ENCODE results near the gene LBH. TPM values are rescaled to one million over a fixed set of nuclear protein-coding genes. Genes with fewer than 3 reads are reported as not detected.

Gene LBH
- total RNA-seq, 1 donor from 2014 or later: 83.7 TPM

DNA sequence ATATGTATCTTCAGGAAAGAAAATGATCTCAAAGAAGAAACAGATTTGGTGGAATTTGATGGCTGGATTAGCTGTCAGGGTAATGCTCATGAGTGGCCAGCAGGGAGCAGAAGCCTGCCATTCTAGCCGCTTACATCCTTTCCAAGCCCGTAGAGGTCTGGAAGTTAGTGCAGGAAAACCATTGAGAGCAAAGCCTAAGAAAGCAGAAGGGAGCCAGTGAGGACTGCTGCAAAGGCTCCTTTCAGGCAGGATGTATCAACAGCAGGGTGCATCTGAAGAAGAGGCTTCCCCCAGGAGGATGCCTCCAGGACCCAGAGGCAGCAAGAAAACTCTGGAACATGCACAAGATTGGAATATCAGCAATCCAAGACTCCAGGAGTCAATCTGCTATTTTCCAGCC lies 22.9 kb upstream of the LBH start:
- no peak overlapping the region for H3K4me3 ChIP-seq (ENCODE audit: low read depth, low read length)
- peaks cover 3% of the 10 kb centered on the region for H3K27me3 ChIP-seq (ENCODE audit: control insufficient read depth, insufficient read depth, low read length)
- no peaks in the 10 kb centered on the region for H3K36me3 ChIP-seq (ENCODE audit: control insufficient read depth, insufficient read depth, low read length)
- TF ChIP-seq, protein P1, sequence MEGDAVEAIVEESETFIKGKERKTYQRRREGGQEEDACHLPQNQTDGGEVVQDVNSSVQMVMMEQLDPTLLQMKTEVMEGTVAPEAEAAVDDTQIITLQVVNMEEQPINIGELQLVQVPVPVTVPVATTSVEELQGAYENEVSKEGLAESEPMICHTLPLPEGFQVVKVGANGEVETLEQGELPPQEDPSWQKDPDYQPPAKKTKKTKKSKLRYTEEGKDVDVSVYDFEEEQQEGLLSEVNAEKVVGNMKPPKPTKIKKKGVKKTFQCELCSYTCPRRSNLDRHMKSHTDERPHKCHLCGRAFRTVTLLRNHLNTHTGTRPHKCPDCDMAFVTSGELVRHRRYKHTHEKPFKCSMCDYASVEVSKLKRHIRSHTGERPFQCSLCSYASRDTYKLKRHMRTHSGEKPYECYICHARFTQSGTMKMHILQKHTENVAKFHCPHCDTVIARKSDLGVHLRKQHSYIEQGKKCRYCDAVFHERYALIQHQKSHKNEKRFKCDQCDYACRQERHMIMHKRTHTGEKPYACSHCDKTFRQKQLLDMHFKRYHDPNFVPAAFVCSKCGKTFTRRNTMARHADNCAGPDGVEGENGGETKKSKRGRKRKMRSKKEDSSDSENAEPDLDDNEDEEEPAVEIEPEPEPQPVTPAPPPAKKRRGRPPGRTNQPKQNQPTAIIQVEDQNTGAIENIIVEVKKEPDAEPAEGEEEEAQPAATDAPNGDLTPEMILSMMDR (IDR thresholded peaks at IDR 0.05; ENCODE audit: insufficient read depth, low read length, poor library complexity, severe bottlenecking): peak; percentile 85
- no peak for DNase-seq (ENCODE audit: low read depth)

DNA sequence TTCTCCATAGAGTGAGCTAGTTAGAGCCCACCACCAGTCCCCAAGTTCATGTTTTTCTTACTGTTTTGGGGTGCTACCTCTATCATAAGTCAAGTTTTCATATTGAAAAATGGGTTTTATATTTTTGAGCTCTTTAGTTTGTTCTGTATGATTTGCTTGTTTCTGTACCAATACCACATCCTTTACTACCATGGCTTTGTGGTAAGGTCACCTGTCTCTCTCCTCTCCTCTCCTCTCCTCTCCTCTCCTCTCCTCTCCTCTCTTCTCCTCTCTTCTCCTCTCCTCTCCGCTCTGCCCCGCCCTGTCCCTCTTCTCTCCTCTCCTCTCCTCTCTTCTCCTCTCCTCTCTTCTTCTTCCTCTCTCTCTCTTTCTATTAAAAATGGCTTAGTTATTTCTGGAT lies 22.1 kb upstream of the LBH start:
- H3K27me3 ChIP-seq (ENCODE audit: control insufficient read depth, insufficient read depth, low read length): peaks cover 3% of the 10 kb centered on the region
- no peak overlapping the region for H3K4me3 ChIP-seq (ENCODE audit: low read depth, low read length)
- TF ChIP-seq, protein P1 (IDR thresholded peaks at IDR 0.05; ENCODE audit: insufficient read depth, low read length, poor library complexity, severe bottlenecking): no peak
- no peak for DNase-seq (ENCODE audit: low read depth)
- no peaks in the 10 kb centered on the region for H3K36me3 ChIP-seq (ENCODE audit: control insufficient read depth, insufficient read depth, low read length)

DNA sequence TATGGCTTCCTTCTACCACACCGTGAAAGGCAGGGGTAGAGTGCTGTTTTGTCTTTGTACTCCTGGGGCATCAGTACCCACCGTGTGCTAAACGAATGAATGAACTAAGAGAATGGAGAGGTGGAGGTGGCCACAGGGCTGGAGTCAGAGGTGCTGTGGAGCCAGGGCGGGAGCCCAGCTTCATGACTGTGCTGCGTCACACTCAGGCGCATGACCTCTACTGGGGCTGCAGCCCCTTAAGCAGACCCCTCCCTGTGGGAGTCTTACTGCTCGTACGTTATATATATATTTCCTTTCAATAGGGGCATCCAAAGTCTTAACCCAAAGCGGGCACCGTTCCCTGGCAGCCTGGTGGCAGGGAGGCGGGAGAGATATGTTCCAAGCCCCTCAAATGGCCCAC lies 18.0 kb upstream of the LBH start:
- no peak for DNase-seq (ENCODE audit: low read depth)
- Histone ChIP-seq H3K4me3 (ENCODE audit: low read depth, low read length) (no peak overlapping the region), H3K36me3 (ENCODE audit: control insufficient read depth, insufficient read depth, low read length) (no peaks in the 10 kb centered on the region), H3K27me3 (ENCODE audit: control insufficient read depth, insufficient read depth, low read length) (no peaks in the 10 kb centered on the region)
- TF ChIP-seq, protein P1 (IDR thresholded peaks at IDR 0.05; ENCODE audit: insufficient read depth, low read length, poor library complexity, severe bottlenecking): no peak

DNA sequence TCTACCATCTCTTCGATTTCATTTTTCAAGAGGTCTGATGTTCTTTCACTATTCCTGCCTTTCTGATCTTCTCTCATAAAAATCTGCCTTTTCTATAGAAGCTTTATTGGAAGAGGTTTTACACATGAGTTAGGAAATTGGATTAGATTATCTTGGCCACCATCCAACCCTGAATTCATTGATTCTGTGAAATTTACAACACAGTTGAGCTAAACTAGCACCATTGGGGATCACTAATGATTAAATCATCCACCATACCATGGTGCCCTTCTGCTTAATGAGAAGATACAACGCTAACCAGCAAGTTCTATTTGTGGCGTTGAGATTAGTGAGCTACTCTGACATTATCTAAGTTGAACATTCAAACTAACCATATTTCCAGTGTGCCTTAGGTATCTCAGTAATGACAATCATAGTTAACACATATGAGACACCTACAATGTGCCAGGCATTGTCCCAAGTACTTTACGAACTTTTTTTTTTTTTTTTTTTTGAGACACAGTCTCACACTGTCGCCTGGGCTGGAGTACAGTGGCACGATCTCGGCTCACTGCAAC lies 17.3 kb upstream of the LBH start:
- no peaks in the 10 kb centered on the region for H3K27me3 ChIP-seq (ENCODE audit: control insufficient read depth, insufficient read depth, low read length)
- no peaks in the 10 kb centered on the region for H3K36me3 ChIP-seq (ENCODE audit: control insufficient read depth, insufficient read depth, low read length)
- TF ChIP-seq, protein P1 (IDR thresholded peaks at IDR 0.05; ENCODE audit: insufficient read depth, low read length, poor library complexity, severe bottlenecking): no peak
- no peak for DNase-seq (ENCODE audit: low read depth)
- H3K4me3 ChIP-seq (ENCODE audit: low read depth, low read length): no peak overlapping the region

DNA sequence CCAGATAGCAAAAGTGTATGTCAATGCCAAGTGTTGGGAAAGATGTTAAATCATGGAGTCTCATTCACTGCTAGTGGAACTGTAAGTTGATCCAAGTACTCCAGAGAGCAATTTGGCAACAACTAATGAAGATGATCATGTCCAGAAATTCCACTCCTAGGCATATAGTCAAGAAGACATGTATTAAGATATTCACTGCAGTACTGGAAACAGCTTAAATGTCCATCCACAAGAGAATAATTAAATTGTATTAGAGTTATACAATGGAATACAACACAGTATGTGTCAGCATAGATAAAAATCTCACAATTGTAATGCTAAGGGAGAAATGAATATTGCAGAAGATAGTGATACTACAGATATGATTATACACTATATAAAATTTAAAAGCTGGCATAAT lies 15.2 kb upstream of the LBH start:
- TF ChIP-seq, protein P1 (IDR thresholded peaks at IDR 0.05; ENCODE audit: insufficient read depth, low read length, poor library complexity, severe bottlenecking): no peak
- Histone ChIP-seq H3K36me3 (ENCODE audit: control insufficient read depth, insufficient read depth, low read length) (no peaks in the 10 kb centered on the region), H3K27me3 (ENCODE audit: control insufficient read depth, insufficient read depth, low read length) (no peaks in the 10 kb centered on the region), H3K4me3 (ENCODE audit: low read depth, low read length) (no peak overlapping the region)
- DNase-seq (ENCODE audit: low read depth): no peak

DNA sequence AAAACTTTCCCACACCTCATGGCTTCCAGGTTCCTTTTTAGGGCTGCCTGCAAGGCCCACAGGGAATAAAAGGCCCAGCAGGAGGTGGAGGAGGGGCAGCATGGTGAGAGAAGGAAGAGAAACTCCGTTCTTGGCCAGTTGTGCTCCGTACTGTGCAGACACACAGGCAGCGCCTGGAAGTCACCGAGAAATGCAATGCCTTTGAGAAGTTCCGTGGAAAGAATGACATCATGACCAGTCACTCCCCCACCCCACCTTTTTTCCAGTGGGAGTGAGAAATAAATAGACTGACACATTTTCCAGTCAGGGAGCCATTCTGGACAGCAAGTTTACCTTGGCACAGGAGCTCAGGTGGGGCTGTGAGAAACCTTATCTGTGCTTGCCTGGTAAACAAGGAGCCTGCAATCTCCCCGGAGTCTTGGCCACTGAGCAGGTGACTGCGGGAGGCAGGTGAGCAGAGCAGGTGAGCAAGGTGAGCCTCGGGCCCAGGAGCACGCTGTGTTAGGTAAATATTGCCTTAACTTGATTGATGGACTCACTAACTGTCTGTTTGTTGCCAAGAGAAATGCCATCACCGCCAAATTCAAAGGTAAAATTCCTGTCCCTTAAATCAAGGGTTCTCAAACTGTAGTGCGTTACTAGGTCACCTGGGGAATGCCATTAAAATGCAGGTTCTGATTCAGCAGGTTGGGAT lies 13.5 kb upstream of the LBH start:
- Histone ChIP-seq H3K36me3 (ENCODE audit: control insufficient read depth, insufficient read depth, low read length) (no peaks in the 10 kb centered on the region), H3K27me3 (ENCODE audit: control insufficient read depth, insufficient read depth, low read length) (no peaks in the 10 kb centered on the region), H3K4me3 (ENCODE audit: low read depth, low read length) (no peak overlapping the region)
- no peak for DNase-seq (ENCODE audit: low read depth)
- TF ChIP-seq, protein P1 (IDR thresholded peaks at IDR 0.05; ENCODE audit: insufficient read depth, low read length, poor library complexity, severe bottlenecking): no peak
